Neural cell (in vitro differentiated cells): ENCODE data around the gene LRP8. TPM values are rescaled to one million over a fixed set of nuclear protein-coding genes. Genes with fewer than 3 reads are reported as not detected.

ENCODE experiments used
- H2AFZ ChIP-seq: fragments of 200-600, 300-800 bp; sonication (generic), shearing (Covaris generic); 2 replicates; pipeline ENCODE4 v1.6.0; 2014; ENCODE audit warnings: low read depth, mild to moderate bottlenecking, antibody characterized with exemption, low read length, moderate library complexity
- H3F3A ChIP-seq: fragments of 200-600 bp; shearing (Covaris generic); 2 replicates; pipeline ENCODE4 v1.6.1; 2016; ENCODE audit warnings: mild to moderate bottlenecking, moderate library complexity, mixed read lengths, antibody characterized with exemption, low read length; ENCODE audit not compliant: insufficient read depth, poor library complexity, severe bottlenecking
- H3K27ac ChIP-seq: fragments of 200-600, 300-800 bp; sonication (generic), shearing (Covaris generic); 2 replicates; pipeline ENCODE4 v1.5.1; 2014; ENCODE audit warnings: mild to moderate bottlenecking, low read length, moderate library complexity
- H3K27me3 ChIP-seq: fragments of 300-800, 200-600 bp; sonication (generic), shearing (Covaris generic); 2 replicates; pipeline ENCODE4 v1.6.0; 2014; ENCODE audit warnings: mild to moderate bottlenecking, low read depth, low read length, moderate library complexity; ENCODE audit not compliant: insufficient read depth
- H3K36me3 ChIP-seq: fragments of 300-800, 200-600 bp; sonication (generic), shearing (Covaris generic); 2 replicates; pipeline ENCODE4 v1.5.1; 2014; ENCODE audit warnings: mild to moderate bottlenecking, antibody characterized with exemption, low read length, moderate library complexity; ENCODE audit not compliant: insufficient read depth
- H3K4me2 ChIP-seq: fragments of 300-800, 200-600 bp; sonication (generic), shearing (Covaris generic); 2 replicates; pipeline ENCODE4 v1.6.0; 2014; ENCODE audit warnings: mild to moderate bottlenecking, low read length
- H3K4me3 ChIP-seq: fragments of 300-800, 200-600 bp; sonication (generic), shearing (Covaris generic); 2 replicates; pipeline ENCODE4 v1.5.1; 2014; ENCODE audit warnings: mild to moderate bottlenecking, low read length, moderate library complexity
- H3K79me2 ChIP-seq: fragments of 200-600 bp; shearing (Covaris generic); replicated peaks from 2 replicates; pipeline ENCODE4 v1.6.0; 2014; ENCODE audit warnings: mild to moderate bottlenecking, low read length, moderate library complexity; ENCODE audit not compliant: insufficient read depth
- H3K9ac ChIP-seq: fragments of 300-800, 200-600 bp; sonication (generic), shearing (Covaris generic); 2 replicates; pipeline ENCODE4 v1.6.1; 2016; ENCODE audit warnings: mild to moderate bottlenecking, low read length, mixed read lengths
- H3K9me2 ChIP-seq: fragments of 200-600 bp; shearing (Covaris generic); 2 replicates; pipeline ENCODE4 v1.6.1; 2016; ENCODE audit warnings: mild to moderate bottlenecking, low read length, mixed read lengths; ENCODE audit not compliant: insufficient read depth
- H3K9me3 ChIP-seq: fragments of 200-600, 300-800 bp; sonication (generic), shearing (Covaris generic); 2 replicates; pipeline ENCODE4 v1.6.1; 2016; ENCODE audit warnings: mild to moderate bottlenecking, mixed run types, low read length, moderate library complexity, mixed read lengths
- H4K20me1 ChIP-seq: fragments of 200-600 bp; shearing (Covaris generic); 2 replicates; pipeline ENCODE4 v1.6.1; 2016; ENCODE audit warnings: mild to moderate bottlenecking, mixed run types; ENCODE audit not compliant: insufficient read depth
- EP300 ChIP-seq: fragments of 450-650 bp; conservative IDR thresholded peaks from 2 replicates; pipeline ENCODE4 v1.6.1; 2014; ENCODE audit warnings: antibody characterized with exemption, mild to moderate bottlenecking, moderate library complexity; ENCODE audit not compliant: poor library complexity, severe bottlenecking
- EZH2 ChIP-seq: fragments of 200-600, 300-800 bp; shearing (Covaris generic), sonication (generic); IDR thresholded peaks from 2 replicates; pipeline ENCODE4 v1.6.1; 2014; ENCODE audit warnings: antibody characterized with exemption, low read length, borderline replicate concordance, mild to moderate bottlenecking; ENCODE audit not compliant: insufficient read depth, poor library complexity, severe bottlenecking
- MXI1 ChIP-seq: fragments of 450-650 bp; conservative IDR thresholded peaks from 2 replicates; pipeline ENCODE4 v1.6.1; 2014; ENCODE audit warnings: antibody characterized with exemption, mild to moderate bottlenecking; ENCODE audit not compliant: poor library complexity, severe bottlenecking
- POLR2AphosphoS5 ChIP-seq: IDR thresholded peaks from 2 replicates; pipeline ENCODE4 v1.6.1; 2012
- RAD21 ChIP-seq: fragments of 450-650 bp; conservative IDR thresholded peaks from 2 replicates; pipeline ENCODE4 v1.6.1; 2014; ENCODE audit warnings: antibody characterized with exemption, mild to moderate bottlenecking, moderate library complexity
- SMC3 ChIP-seq: fragments of 450-650 bp; conservative IDR thresholded peaks from 2 replicates; pipeline ENCODE4 v1.6.1; 2014; ENCODE audit warnings: antibody characterized with exemption, mild to moderate bottlenecking, moderate library complexity; ENCODE audit not compliant: poor library complexity
- TAF1 ChIP-seq: IDR thresholded peaks from 2 replicates; pipeline ENCODE4 v1.6.1; 2012; ENCODE audit warnings: low read depth
- polyA plus RNA-seq: library from polyadenylated mRNA; depleted of rRNA; stranded (reverse); fragments of >200 nt; gene quantifications from 2 replicates; pipeline ENCODE4 v1.2.3, GENCODE V29; 2014
- TF ChIP-seq, protein P1 (sequence below): fragments of 450-650 bp; IDR thresholded peaks from 2 replicates; pipeline ENCODE4 v1.5.1; 2014; ENCODE audit warnings: antibody characterized with exemption, mild to moderate bottlenecking, moderate library complexity; ENCODE audit not compliant: poor library complexity, severe bottlenecking
- TF ChIP-seq, protein P2 (sequence below): IDR thresholded peaks from 2 replicates; pipeline ENCODE4 v1.6.1; 2012; ENCODE audit warnings: borderline replicate concordance

Gene LRP8
- polyA plus RNA-seq, 1 donor from 2014 or later = 65.8 TPM

DNA sequence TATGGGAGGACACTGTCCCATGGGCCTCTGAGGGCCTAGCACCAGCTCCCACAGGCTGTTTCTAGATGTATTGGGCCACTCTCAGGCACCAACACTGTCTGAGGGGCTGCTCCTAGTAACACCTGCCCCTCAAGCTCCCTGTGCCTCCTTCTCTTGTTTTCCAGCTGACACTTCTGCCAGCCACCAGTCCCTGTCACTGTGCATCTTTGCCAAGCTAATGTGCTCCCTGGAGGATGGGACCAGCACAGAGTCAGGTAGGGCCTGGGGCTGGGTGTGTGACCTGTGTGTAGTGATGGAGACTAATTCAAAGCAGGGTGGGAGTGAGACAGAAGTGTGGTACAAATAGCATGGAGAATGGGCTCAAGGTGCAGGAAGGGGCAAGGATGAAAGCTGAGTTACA is 60.1 kb downstream of the LRP8 start:
- no peak overlapping the region for H3K4me2 ChIP-seq
- H3K27me3 ChIP-seq = no peaks in the 10 kb centered on the region
- H3K4me3 ChIP-seq = no peak overlapping the region
- H3K9ac ChIP-seq = no peak overlapping the region
- H2AFZ ChIP-seq = no peak overlapping the region
- no peaks in the 10 kb centered on the region for H3K79me2 ChIP-seq
- no peak overlapping the region for H3K27ac ChIP-seq
- TF ChIP-seq, protein P1, sequence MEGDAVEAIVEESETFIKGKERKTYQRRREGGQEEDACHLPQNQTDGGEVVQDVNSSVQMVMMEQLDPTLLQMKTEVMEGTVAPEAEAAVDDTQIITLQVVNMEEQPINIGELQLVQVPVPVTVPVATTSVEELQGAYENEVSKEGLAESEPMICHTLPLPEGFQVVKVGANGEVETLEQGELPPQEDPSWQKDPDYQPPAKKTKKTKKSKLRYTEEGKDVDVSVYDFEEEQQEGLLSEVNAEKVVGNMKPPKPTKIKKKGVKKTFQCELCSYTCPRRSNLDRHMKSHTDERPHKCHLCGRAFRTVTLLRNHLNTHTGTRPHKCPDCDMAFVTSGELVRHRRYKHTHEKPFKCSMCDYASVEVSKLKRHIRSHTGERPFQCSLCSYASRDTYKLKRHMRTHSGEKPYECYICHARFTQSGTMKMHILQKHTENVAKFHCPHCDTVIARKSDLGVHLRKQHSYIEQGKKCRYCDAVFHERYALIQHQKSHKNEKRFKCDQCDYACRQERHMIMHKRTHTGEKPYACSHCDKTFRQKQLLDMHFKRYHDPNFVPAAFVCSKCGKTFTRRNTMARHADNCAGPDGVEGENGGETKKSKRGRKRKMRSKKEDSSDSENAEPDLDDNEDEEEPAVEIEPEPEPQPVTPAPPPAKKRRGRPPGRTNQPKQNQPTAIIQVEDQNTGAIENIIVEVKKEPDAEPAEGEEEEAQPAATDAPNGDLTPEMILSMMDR = no peak
- TF ChIP-seq POLR2AphosphoS5 (no peak), EZH2 (no peak)
- H3K36me3 ChIP-seq = no peaks in the 10 kb centered on the region
- no peaks in the 10 kb centered on the region for H3K9me3 ChIP-seq
- H3F3A ChIP-seq = no peaks in the 10 kb centered on the region
- no peaks in the 10 kb centered on the region for H4K20me1 ChIP-seq
- no peaks in the 10 kb centered on the region for H3K9me2 ChIP-seq

DNA sequence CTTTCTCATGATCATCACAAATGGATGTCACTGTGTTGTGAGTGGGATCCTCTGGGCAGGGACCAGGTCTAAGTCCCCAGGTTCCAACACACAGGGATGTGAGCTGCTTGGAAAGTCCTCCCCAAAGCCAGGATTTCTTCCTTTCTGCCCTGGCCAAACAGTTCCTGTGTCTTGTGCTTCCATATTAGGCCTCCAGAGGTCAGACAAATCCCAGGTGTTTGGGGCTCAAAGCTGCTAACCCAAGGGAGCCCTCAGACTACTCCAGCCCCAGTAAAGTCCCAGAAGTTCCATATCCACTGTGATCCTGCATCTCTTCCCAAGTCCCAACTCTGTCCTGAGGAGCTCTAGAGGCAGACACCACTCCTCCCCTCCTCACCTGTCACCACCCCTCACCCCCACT is 61.8 kb downstream of the LRP8 start:
- H4K20me1 ChIP-seq = no peaks in the 10 kb centered on the region
- H3K4me3 ChIP-seq = no peak overlapping the region
- H3K9ac ChIP-seq = no peak overlapping the region
- no peak overlapping the region for H2AFZ ChIP-seq
- no peaks in the 10 kb centered on the region for H3K9me3 ChIP-seq
- H3K27ac ChIP-seq = no peak overlapping the region
- TF ChIP-seq RAD21 = peak; percentile 53
- TF ChIP-seq EZH2 = no peak
- TF ChIP-seq MXI1 = no peak
- no peak for TF ChIP-seq TAF1
- no peak for TF ChIP-seq POLR2AphosphoS5
- peak; percentile 44 for TF ChIP-seq SMC3
- TF ChIP-seq EP300 = no peak
- TF ChIP-seq, protein P1 = peak; percentile 36
- TF ChIP-seq, protein P2, sequence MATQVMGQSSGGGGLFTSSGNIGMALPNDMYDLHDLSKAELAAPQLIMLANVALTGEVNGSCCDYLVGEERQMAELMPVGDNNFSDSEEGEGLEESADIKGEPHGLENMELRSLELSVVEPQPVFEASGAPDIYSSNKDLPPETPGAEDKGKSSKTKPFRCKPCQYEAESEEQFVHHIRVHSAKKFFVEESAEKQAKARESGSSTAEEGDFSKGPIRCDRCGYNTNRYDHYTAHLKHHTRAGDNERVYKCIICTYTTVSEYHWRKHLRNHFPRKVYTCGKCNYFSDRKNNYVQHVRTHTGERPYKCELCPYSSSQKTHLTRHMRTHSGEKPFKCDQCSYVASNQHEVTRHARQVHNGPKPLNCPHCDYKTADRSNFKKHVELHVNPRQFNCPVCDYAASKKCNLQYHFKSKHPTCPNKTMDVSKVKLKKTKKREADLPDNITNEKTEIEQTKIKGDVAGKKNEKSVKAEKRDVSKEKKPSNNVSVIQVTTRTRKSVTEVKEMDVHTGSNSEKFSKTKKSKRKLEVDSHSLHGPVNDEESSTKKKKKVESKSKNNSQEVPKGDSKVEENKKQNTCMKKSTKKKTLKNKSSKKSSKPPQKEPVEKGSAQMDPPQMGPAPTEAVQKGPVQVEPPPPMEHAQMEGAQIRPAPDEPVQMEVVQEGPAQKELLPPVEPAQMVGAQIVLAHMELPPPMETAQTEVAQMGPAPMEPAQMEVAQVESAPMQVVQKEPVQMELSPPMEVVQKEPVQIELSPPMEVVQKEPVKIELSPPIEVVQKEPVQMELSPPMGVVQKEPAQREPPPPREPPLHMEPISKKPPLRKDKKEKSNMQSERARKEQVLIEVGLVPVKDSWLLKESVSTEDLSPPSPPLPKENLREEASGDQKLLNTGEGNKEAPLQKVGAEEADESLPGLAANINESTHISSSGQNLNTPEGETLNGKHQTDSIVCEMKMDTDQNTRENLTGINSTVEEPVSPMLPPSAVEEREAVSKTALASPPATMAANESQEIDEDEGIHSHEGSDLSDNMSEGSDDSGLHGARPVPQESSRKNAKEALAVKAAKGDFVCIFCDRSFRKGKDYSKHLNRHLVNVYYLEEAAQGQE = no peak
- peaks cover 6% of the 10 kb centered on the region for H3K36me3 ChIP-seq
- H3F3A ChIP-seq = no peaks in the 10 kb centered on the region
- H3K4me2 ChIP-seq = no peak overlapping the region
- no peaks in the 10 kb centered on the region for H3K27me3 ChIP-seq
- H3K9me2 ChIP-seq = no peaks in the 10 kb centered on the region
- H3K79me2 ChIP-seq = no peaks in the 10 kb centered on the region
